ENCODE results near the gene TMEM184A. TPM values are rescaled to one million over a fixed set of nuclear protein-coding genes. Genes with fewer than 3 reads are reported as not detected.

Gene TMEM184A
- total RNA-seq, 4 donors from 2014 or later: 0.44 to 3.0 (median 0.70) TPM

GRCh38 chr7:1508277-1508758 is 47.7 kb downstream of the TMEM184A start:
- 67 to 72% methylated on average over 10 of the region's 10 CpGs for WGBS, 2 donors
- Histone ChIP-seq H3K4me3 (replicated peaks in 1 of 3) (no peak overlapping the region), H3K4me1 (peaks cover 3% of the 10 kb centered on the region in 2 donors), H3K36me3 (no peaks in the 10 kb centered on the region), H3K27ac (no peak overlapping the region), H3K9me3 (no peaks in the 10 kb centered on the region), H3K27me3 (no peaks in the 10 kb centered on the region)
- intact Hi-C loops (cut with DNase I): no loop called here
- TF ChIP-seq POLR2A (IDR thresholded peaks at IDR 0.05) (no peak), CTCF (IDR thresholded peaks at IDR 0.05) (no peak)
- DNase-seq: no peak

- no peaks in the 10 kb centered on the region for H3K27me3 ChIP-seq
- no peaks in the 10 kb centered on the region for H3K9me3 ChIP-seq
- H3K4me1 ChIP-seq: peaks cover 9 to 13% of the 10 kb centered on the region in 2 donors
- no peak for TF ChIP-seq POLR2A (IDR thresholded peaks at IDR 0.05)
- TF ChIP-seq CTCF (IDR thresholded peaks at IDR 0.05): no peak
- no peak overlapping the region for H3K4me3 ChIP-seq (replicated peaks in 1 of 3)
- peak; percentile 14 to 18 for DNase-seq
- peaks cover 2 to 4% of the 10 kb centered on the region in 2 donors for H3K36me3 ChIP-seq
- 73 to 82% methylated on average over 33 to 34 of the region's 35 CpGs for WGBS, 2 donors
- intact Hi-C loops (cut with DNase I): no loop called here
- H3K27ac ChIP-seq: no peak overlapping the region
These were observed 50.1 kb downstream of the TMEM184A start for GRCh38 chr7:1505731-1506550.

- H3K4me3 ChIP-seq (replicated peaks in 1 of 3): peak within 1 kb of the TSS; percentile 64 to 93 (median 87)
- 1% methylated on average over 20 to 48 of the region's 118 CpGs for WGBS, 2 donors
- intact Hi-C loops (cut with DNase I): loop anchor here (5.0 kb wide), 1 partner anchor 53 kb away; the partner anchor contains the start of gene TMEM184A
- peak in 5 of 6 experiments; percentile 53 to 99 (median 96) for TF ChIP-seq CTCF (IDR thresholded peaks at IDR 0.05)
- TF ChIP-seq POLR2A (IDR thresholded peaks at IDR 0.05): peak in 1 of 2 donors; percentile 57
- H3K27me3 ChIP-seq: no peaks in the 10 kb centered on the region
- peak; percentile 96 for DNase-seq
- peak within 1 kb of the TSS in 2 of 3 donors; percentile 68 to 69 for H3K27ac ChIP-seq
- H3K4me1 ChIP-seq: peaks cover 9 to 13% of the 10 kb centered on the region in 2 donors
- no peaks in the 10 kb centered on the region for H3K9me3 ChIP-seq
- H3K36me3 ChIP-seq: peaks cover 19 to 20% of the 10 kb centered on the region in 2 donors
These were observed 51.9 kb downstream of the TMEM184A start, which contains the start of gene INTS1 for GRCh38 chr7:1503816-1504775. Gene INTS1 (minus strand): TSS chr7:1504389. CDS start chr7:1503960, 429 bp downstream.

GRCh38 chr7:1503390-1503789 is 52.6 kb downstream of the TMEM184A start:
- 32 to 50% methylated on average over 12 to 15 of the region's 24 CpGs for WGBS, 2 donors
- intact Hi-C loops (cut with DNase I): loop anchor here (5.0 kb wide), 1 partner anchor 54 kb away; the partner anchor contains the start of gene TMEM184A
- H3K4me3 ChIP-seq (replicated peaks in 1 of 3): peak overlapping the region; percentile 64 to 93 (median 87)
- H3K36me3 ChIP-seq: peaks cover 25 to 26% of the 10 kb centered on the region in 2 donors
- no peaks in the 10 kb centered on the region for H3K27me3 ChIP-seq
- TF ChIP-seq POLR2A (IDR thresholded peaks at IDR 0.05): no peak
- peaks cover 9 to 13% of the 10 kb centered on the region in 2 donors for H3K4me1 ChIP-seq
- no peaks in the 10 kb centered on the region for H3K9me3 ChIP-seq
- H3K27ac ChIP-seq: no peak overlapping the region
- no peak for DNase-seq

GRCh38 chr7:1502845-1503244 is 53.2 kb downstream of the TMEM184A start:
- DNase-seq: no peak
- H3K27ac ChIP-seq: no peak overlapping the region
- no peaks in the 10 kb centered on the region for H3K9me3 ChIP-seq
- WGBS, 2 donors: 86 to 91% methylated on average over 20 of the region's 20 CpGs
- intact Hi-C loops (cut with DNase I): loop anchor here (5.0 kb wide), 1 partner anchor 54 kb away; the partner anchor contains the start of gene TMEM184A
- H3K36me3 ChIP-seq: peaks cover 29 to 30% of the 10 kb centered on the region in 2 donors
- peaks cover 9 to 13% of the 10 kb centered on the region in 2 donors for H3K4me1 ChIP-seq
- no peaks in the 10 kb centered on the region for H3K27me3 ChIP-seq
- TF ChIP-seq POLR2A (IDR thresholded peaks at IDR 0.05) (no peak), CTCF (IDR thresholded peaks at IDR 0.05) (no peak)
- H3K4me3 ChIP-seq (replicated peaks in 1 of 3): peak overlapping the region in 1 of 3 donors; percentile 93

Measured in thyroid gland (tissue), 4 donors.